ENCODE results near the gene ATP9A. TPM values are rescaled to one million over a fixed set of nuclear protein-coding genes. Genes with fewer than 3 reads are reported as not detected.
A peak's percentile ranks its signal among the peaks of the same experiment; 100 is the strongest.

ATP9A gene
- total and polyA plus RNA-seq, 4 donors = 2.4 to 16.7 (median 9.9) TPM

DNA sequence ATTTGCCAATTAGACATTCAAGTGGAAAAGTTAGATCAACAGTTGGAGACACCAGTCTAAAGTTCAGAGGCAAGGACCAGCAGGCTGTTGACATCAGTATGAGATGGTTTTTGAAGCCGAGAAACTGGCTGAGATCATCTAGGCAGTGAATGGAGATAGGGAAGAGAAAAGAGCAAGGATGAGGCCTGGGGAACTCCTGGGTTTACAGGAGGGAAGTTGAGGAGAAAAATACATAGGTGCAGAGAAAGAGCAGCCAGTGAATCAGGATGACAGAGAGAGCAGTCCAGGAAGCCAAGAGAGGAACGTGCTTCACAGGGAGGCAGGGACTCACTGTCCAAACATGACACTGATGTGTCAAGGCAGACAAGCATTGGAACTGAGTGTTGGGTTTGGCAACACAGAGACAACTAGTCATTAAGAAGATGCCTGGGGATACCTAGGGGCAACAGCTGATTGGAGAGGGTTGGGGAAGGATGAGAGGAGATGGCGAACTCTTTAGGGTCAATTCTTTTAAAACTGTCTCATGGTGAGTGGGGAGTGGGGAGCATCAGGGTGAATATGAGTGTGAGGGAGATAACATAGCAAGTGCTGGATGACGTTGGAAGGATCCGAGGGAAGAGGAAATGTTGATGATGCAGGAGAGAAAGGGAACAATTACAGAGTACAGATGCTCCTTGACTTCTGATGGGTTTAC is 47.3 kb upstream of the ATP9A start:
- 58% methylated on average over 5 of the region's 5 CpGs for WGBS
- TF ChIP-seq HNF4A (conservative IDR thresholded peaks at IDR 0.05) (peak; percentile 78 to 82), SP1 (IDR thresholded peaks at IDR 0.05) (peak; percentile 33), RXRA (IDR thresholded peaks at IDR 0.05) (peak; percentile 88 to 94), GABPA (IDR thresholded peaks at IDR 0.05 in 1 of 2, conservative IDR thresholded peaks at IDR 0.05 in 1 of 2) (no peak), JUND (IDR thresholded peaks at IDR 0.05) (peak in 1 of 2 donors; percentile 38)
- no peaks in the 10 kb centered on the region for H3K27me3 ChIP-seq (ENCODE audit: control insufficient read depth in 4 of 4, insufficient read depth in 4 of 4, low read length in 3 of 4)
- no peak overlapping the region for H3K27ac ChIP-seq (ENCODE audit: low read depth in 1 of 2, low read length in 2 of 2)
- H3K4me1 ChIP-seq (ENCODE audit: control insufficient read depth in 4 of 4, insufficient read depth in 4 of 4, low read length in 3 of 4) = peaks cover 0 to 6% (median 5%) of the 10 kb centered on the region in 4 donors
- H3K4me3 ChIP-seq (ENCODE audit: low read depth in 1 of 3, low read length in 3 of 3) = no peak overlapping the region
- no peak overlapping the region for H3K9ac ChIP-seq (ENCODE audit: low read depth in 1 of 2, low read length in 2 of 2)
- no peaks in the 10 kb centered on the region for H3K36me3 ChIP-seq (ENCODE audit: control insufficient read depth in 4 of 4, insufficient read depth in 3 of 4, low read depth in 1 of 4, low read length in 3 of 4)
- H3K9me3 ChIP-seq (ENCODE audit: control insufficient read depth in 4 of 4, low read length in 3 of 4) = no peaks in the 10 kb centered on the region
- no peak for DNase-seq (ENCODE audit: low spot score)

DNA sequence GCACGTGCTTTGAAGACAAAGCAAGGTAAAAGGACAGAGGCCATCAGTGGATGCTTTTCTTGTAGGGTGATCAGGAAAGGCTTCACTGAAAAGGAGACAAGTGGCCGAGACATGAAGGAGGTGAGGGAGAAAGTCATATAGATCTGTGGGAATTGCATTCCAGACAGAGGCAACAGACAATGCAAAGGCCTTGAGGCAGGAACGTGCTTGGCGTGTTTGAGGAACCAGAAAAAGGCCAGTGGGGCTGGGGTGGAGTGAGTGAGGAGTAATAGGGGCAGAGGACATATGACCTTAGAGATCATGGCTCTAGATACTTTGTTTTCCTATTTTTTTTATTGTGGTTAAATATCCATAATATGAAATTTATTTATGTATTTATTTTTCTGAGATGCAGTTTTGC is 44.7 kb upstream of the ATP9A start:
- Histone ChIP-seq H3K9ac (ENCODE audit: low read depth in 1 of 2, low read length in 2 of 2) (no peak overlapping the region), H3K27ac (ENCODE audit: low read depth in 1 of 2, low read length in 2 of 2) (no peak overlapping the region), H3K4me1 (ENCODE audit: control insufficient read depth in 4 of 4, insufficient read depth in 4 of 4, low read length in 3 of 4) (peaks cover 0 to 6% (median 5%) of the 10 kb centered on the region in 4 donors), H3K36me3 (ENCODE audit: control insufficient read depth in 4 of 4, insufficient read depth in 3 of 4, low read depth in 1 of 4, low read length in 3 of 4) (no peaks in the 10 kb centered on the region), H3K4me3 (ENCODE audit: low read depth in 1 of 3, low read length in 3 of 3) (no peak overlapping the region), H3K9me3 (ENCODE audit: control insufficient read depth in 4 of 4, low read length in 3 of 4) (no peaks in the 10 kb centered on the region), H3K27me3 (ENCODE audit: control insufficient read depth in 4 of 4, insufficient read depth in 4 of 4, low read length in 3 of 4) (no peaks in the 10 kb centered on the region)
- TF ChIP-seq FOXA2 (IDR thresholded peaks at IDR 0.05) = no peak
- TF ChIP-seq GABPA (IDR thresholded peaks at IDR 0.05 in 1 of 2, conservative IDR thresholded peaks at IDR 0.05 in 1 of 2) = no peak
- TF ChIP-seq RXRA (IDR thresholded peaks at IDR 0.05) = no peak
- TF ChIP-seq CTCF (IDR thresholded peaks at IDR 0.05; ENCODE audit: low read depth, low read length, missing input control) = no peak
- TF ChIP-seq JUND (IDR thresholded peaks at IDR 0.05) = no peak
- TF ChIP-seq REST (IDR thresholded peaks at IDR 0.05) = no peak
- TF ChIP-seq MAX (IDR thresholded peaks at IDR 0.05) = no peak
- WGBS = 89% methylated on average over 4 of the region's 4 CpGs
- DNase-seq (ENCODE audit: low spot score) = no peak

DNA sequence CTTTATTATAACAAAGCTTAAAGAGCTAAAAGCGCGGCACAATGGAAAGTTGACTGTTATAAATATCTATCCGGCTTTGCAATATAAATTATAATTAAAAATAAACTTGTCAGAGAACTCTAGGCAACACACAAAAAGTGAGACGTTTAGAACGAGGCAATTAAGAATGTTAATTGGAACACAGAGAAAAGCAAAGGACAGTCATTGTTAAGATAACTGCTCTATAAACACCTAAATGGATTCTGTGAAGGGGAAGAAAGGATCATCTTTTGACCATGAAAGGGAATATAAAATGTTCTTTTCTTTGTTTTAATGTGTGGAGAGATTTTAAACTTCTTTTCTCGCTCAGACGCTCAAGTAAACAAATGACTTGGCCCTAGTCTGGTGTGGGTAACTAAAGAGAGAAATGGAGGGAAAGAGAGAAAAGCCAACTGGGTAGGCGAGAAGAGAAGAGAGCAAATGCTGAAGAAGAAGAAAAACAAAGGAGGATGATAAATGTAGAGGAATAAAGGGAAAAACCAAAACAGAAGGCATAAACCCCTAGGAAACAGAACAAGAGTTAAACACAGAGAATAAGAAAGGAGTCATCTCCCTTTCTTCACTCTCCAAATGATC is 43.4 kb upstream of the ATP9A start:
- Histone ChIP-seq H3K27me3 (ENCODE audit: control insufficient read depth in 4 of 4, insufficient read depth in 4 of 4, low read length in 3 of 4) (no peaks in the 10 kb centered on the region), H3K36me3 (ENCODE audit: control insufficient read depth in 4 of 4, insufficient read depth in 3 of 4, low read depth in 1 of 4, low read length in 3 of 4) (no peaks in the 10 kb centered on the region), H3K4me1 (ENCODE audit: control insufficient read depth in 4 of 4, insufficient read depth in 4 of 4, low read length in 3 of 4) (peaks cover 0 to 6% (median 5%) of the 10 kb centered on the region in 4 donors), H3K27ac (ENCODE audit: low read depth in 1 of 2, low read length in 2 of 2) (no peak overlapping the region), H3K9ac (ENCODE audit: low read depth in 1 of 2, low read length in 2 of 2) (no peak overlapping the region), H3K4me3 (ENCODE audit: low read depth in 1 of 3, low read length in 3 of 3) (no peak overlapping the region), H3K9me3 (ENCODE audit: control insufficient read depth in 4 of 4, low read length in 3 of 4) (no peaks in the 10 kb centered on the region)
- 81% methylated on average over 8 of the region's 8 CpGs for WGBS
- no peak for DNase-seq (ENCODE audit: low spot score)
- TF ChIP-seq HNF4G (IDR thresholded peaks at IDR 0.05) = no peak
- TF ChIP-seq FOXA1 (IDR thresholded peaks at IDR 0.05) = no peak
- no peak for TF ChIP-seq NR2F2 (IDR thresholded peaks at IDR 0.05)
- no peak for TF ChIP-seq FOXA2 (IDR thresholded peaks at IDR 0.05)
- no peak for TF ChIP-seq HNF4A (conservative IDR thresholded peaks at IDR 0.05)

Data from liver (tissue), 9 donors.